NCI-H510A (cell line): Measurements from ENCODE around the gene OR52N4.
"Not testable (repeated sequence)": the region's sequence is repeated elsewhere in the genome, so short reads cannot be mapped to it uniquely, and the experiment has no call there.

ENCODE experiments used
- DNase-seq: peaks from one replicate; lab custom pipeline; 2025; lab: John Stamatoyannopoulos, UW

Gene OR52N4

DNA sequence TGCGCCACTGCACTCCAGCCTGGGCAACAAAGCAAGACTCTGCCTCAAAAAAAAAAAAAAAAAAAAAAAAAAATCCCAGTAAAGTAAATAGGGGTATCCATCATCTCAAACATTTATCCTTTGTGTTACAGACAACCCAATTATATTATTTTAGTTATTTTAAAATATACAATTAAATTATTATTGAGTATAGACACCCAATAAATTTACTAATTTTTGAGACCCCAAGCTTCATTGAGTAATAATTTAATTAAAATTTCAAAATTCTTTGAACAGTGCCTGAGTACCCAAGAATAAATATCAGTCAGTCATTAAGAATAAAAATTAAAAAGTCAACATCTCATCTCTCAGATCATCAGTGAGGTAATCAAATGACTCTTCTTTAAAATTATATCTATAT lies at the start of gene OR52N4:
TSS of gene OR52N4 (plus strand) at position 301 of the 400 bp plus-strand sequence. CDS start 498 bp downstream, outside the sequence.
- DNase-seq, result no peak

- no peak for DNase-seq
These were observed 48.4 kb upstream of the OR52N4 start for GRCh38 chr11:5705688-5706087.

DNA sequence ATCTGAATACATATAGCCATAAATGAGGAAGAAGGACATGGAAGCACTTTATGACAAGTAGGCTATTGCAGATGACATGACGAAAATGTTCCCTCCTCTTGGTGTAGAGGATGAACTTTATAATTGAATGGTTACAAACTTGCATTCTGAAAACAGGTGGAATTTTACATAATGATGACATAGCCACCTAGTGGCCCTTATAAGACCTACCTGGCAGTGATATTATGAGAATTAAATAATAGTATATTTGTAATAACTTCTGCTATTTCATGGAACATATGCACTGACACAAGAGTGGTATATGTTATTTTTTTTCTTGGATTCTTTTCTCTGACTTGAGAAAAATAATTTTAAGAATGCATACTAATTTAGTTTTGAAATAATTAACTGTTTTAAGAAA lies 41.5 kb upstream of the OR52N4 start:
- DNase-seq, result no peak

GRCh38 chr11:5713695-5714094 lies 40.3 kb upstream of the OR52N4 start:
- DNase-seq, result no peak

DNA sequence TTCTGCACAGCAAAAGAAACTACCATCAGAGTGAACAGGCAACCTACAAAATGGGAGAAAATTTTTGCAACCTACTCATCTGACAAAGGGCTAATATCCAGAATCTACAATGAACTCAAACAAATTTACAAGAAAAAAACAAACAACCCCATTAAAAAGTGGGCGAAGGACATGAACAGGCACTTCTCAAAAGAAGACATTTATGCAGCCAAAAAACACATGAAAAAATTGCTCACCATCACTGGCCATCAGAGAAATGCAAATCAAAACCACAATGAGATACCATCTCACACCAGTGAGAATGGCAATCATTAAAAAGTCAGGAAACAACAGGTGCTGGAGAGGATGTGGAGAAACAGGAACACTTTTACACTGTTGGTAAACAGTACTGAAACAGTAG lies 37.5 kb upstream of the OR52N4 start:
- DNase-seq, result not testable (repeated sequence)

GRCh38 chr11:5719703-5720495 lies 34.1 kb upstream of the OR52N4 start:
- DNase-seq, result no peak

DNA sequence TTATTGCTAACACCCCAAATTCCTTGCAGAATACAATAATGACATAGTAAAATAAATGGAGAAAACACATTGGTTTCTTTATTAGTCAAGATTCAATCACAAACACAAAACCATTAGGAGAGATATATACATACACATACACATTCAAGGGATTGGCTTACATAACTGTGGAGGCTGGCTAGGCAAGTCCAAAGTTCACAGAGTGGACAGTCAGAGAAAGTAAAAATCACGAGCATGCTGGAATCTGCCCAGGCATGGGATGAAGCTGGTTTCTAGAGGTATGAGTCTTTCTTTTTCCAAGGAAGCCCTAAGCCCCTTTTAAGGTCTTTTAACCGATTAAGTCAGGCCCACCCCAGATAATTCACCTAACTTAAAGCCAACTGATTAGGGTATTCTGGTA lies 31.4 kb upstream of the OR52N4 start:
- DNase-seq, result no peak

DNA sequence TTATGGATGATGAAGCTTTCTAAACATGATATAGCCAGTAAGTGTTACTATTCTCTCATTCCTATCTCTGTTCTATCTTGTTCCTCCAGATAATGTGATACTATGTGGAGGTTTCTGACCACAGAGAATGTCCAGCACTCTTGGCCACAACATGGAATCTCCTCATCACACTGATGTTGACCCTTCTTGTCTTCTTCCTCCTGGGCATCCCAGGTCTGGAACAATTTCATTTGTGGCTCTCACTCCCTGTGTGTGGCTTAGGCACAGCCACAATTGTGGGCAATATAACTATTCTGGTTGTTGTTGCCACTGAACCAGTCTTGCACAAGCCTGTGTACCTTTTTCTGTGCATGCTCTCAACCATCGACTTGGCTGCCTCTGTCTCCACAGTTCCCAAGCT lies 27.7 kb upstream of the OR52N4 start:
- no peak for DNase-seq

- DNase-seq, result no peak
These were observed 26.4 kb upstream of the OR52N4 start for GRCh38 chr11:5727691-5728090.

GRCh38 chr11:5736396-5736795 lies 17.6 kb upstream of the OR52N4 start, which contains the start of gene OR56B1:
Gene OR56B1 (plus strand): TSS chr11:5736448. CDS start chr11:5736517, 69 bp downstream.
- DNase-seq, result no peak

DNA sequence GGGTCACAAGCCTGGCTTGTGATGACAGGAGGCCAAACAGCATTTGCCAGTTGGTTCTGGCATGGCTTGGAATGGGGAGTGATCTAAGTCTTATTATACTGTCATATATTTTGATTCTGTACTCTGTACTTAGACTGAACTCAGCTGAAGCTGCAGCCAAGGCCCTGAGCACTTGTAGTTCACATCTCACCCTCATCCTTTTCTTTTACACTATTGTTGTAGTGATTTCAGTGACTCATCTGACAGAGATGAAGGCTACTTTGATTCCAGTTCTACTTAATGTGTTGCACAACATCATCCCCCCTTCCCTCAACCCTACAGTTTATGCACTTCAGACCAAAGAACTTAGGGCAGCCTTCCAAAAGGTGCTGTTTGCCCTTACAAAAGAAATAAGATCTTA lies 17.0 kb upstream of the OR52N4 start:
- DNase-seq, result no peak

GRCh38 chr11:5737670-5738392 lies 16.2 kb upstream of the OR52N4 start:
- no peak for DNase-seq

DNA sequence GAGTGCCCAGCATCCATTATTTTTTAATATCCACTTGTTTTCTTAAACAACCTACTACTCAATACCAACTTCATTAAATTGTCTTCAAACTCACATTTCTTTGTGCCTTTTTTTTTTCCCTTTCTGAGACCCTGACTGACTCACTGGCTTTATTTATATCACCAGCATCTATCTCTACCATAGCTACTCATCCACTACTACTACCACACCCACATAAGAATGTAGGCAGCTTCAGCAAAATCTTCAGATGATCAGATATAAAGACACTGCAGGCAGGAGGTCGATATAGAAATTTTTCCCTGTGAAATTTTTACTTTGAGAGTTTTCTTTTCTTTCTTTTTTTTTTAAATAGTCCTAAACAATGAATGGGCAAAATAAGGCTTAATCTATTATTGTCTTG lies 15.6 kb upstream of the OR52N4 start:
- DNase-seq, result no peak

DNA sequence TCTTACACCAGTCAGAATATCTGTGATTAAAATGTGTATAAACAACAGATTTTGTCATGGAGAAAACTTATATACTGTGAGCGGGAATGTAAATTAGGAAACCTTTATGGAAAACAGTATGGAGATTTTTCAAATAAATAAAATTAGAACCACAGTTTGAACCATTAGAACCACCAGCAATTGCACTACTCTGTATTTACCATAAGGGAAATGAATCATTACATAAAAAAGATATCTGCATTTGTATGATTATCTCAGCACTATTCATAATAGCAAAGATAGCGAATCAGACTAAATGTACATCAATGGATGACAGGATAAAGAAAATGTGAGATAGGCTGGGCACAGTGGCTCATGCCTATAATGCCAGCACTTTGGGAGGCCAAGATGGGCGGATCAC lies 7.4 kb upstream of the OR52N4 start:
- no peak for DNase-seq

GRCh38 chr11:5749836-5750235 lies 4.2 kb upstream of the OR52N4 start:
- DNase-seq, result no peak

DNA sequence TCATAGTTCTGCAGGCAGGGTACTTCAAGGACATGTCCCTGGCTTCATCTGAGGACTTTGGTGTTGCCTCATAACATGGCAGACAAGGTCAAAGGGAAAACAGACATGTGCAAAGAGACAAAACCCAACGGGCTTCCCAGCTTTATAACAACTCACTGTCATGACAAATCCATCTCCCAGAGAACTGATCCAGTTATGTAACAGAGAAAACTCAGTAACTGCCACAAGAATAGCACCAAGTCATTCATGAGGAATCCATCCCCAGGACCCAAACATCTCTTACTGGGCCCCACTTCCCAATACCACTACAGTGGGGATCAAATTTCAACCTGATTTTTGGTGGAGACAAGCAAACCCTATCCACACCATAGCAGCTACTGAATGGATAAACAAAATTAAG lies 13.0 kb downstream of the OR52N4 start:
- no peak for DNase-seq

DNA sequence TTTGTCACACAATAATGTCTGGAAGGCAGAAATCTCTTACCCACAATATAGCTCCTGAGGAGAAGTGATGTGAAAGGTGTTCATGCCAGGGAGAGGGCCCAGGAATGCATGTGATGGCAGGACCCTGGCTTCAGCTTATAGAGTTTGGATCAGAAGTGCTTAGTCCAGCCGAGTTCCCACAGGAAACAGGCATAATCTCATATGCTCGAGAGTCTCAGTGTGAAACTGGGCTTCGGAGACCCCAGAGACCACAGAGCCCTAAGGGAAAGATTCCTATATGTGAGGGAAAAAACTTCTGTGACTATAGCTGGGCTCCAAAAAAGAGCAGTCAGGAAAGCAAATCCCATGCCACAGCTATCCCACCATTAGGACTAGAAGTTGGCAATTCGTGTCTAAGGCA lies 29.2 kb downstream of the OR52N4 start, which contains the start of gene OR52N5:
TSS of gene OR52N5 (minus strand) at position 101 of the 400 bp plus-strand sequence. CDS start 4,721 bp downstream, outside the sequence.
- DNase-seq, result no peak

- no peak for DNase-seq
These were observed 37.1 kb downstream of the OR52N4 start, which contains the start of gene OR52N1 for GRCh38 chr11:5791165-5791564. Gene OR52N1 (minus strand): TSS chr11:5791265. CDS start chr11:5788816, 2,449 bp downstream.

- DNase-seq, result no peak
These were observed 42.5 kb downstream of the OR52N4 start for GRCh38 chr11:5796541-5796940.

DNA sequence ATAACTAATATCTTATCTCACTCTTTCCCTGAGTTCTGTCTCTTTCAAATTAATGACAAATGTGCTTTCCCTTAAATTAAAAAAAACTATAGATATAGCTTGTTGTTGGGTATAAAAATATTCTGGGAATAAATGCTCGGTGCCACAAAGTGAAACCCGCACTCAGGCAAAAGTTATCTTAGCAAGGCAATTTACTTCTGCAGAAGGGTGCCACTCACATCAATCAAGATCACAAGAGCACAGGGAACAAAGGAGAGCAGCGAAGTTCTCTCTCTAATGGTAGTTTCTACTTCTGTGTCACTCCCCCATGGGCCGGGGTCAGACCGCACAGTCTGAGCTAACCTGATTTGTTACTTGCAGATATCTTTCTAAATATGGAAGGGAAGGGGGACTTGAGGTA lies 49.9 kb downstream of the OR52N4 start:
- no peak for DNase-seq
